Mammary epithelial cell (primary cell): ENCODE data around the gene TAOK2.
"Not testable (repeated sequence)": the region's sequence is repeated elsewhere in the genome, so short reads cannot be mapped to it uniquely, and the experiment has no call there.

Source experiments
- CTCF ChIP-seq, 2 donors: IDR thresholded peaks in 1 of 2; conservative IDR thresholded peaks in 1 of 2; 2 replicates each; pipeline ENCODE4 v1.5.1; 2011 to 2012; ENCODE audit warnings: inconsistent platforms in 2 of 2, low read length in 2 of 2, mild to moderate bottlenecking in 2 of 2, control low read depth in 1 of 2, low read depth in 1 of 2; ENCODE audit not compliant: insufficient read depth in 1 of 2; ENCODE audit errors: extremely low read depth in 1 of 2
- EZH2 ChIP-seq: IDR thresholded peaks from 2 replicates; pipeline ENCODE4 v1.6.1; 2012; ENCODE audit warnings: low read length, inconsistent platforms, borderline replicate concordance

DNA sequence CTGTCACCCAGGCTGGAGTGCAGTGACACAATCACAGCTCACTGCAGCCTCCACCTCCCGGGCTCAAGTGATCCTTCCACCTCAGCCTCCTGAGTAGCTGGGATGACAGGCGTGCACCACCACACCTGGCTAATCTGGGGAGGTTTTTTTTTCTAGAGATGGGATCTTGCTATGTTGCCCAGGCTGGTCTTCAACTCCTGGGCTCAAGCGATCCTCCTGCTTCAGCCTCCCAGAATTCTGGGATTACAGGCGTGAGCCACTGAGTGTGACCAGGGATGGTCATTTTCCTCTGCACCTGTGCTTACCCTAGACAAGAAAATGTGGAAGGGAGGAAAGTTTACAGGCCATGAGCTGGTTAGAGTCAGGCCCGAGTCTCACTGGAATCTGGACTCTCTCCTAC, 67.0 kb downstream of the TAOK2 start:
- not testable (repeated sequence) for TF ChIP-seq CTCF (conservative IDR thresholded peaks at IDR 0.05 in 1 of 2, IDR thresholded peaks at IDR 0.05 in 1 of 2; ENCODE audit: extremely low read depth in 1 of 2, insufficient read depth in 1 of 2, low read depth in 1 of 2, low read length in 2 of 2); EZH2
